HepG2 (cell line): ENCODE data around the gene ANKZF1. TPM values are rescaled to one million over a fixed set of nuclear protein-coding genes. Genes with fewer than 3 reads are reported as not detected.
A peak's percentile ranks its signal among the peaks of the same experiment; 100 is the strongest.

Source experiments
- ATAC-seq: fragments of 200-7000 bp; cut with Tn5 transposase; 3 replicates; pipeline ENCODE4 v1.9.1; 2020; ENCODE audit warnings: mild to moderate bottlenecking, moderate library complexity
- BruUV-seq: library from RNA; stranded (reverse); fragments of 400-500 nt; replicated peaks from 2 replicates; lab custom pipeline; 2021; lab: Mats Ljungman, UMichigan
- CTCF ChIA-PET: fragments of 300-600 bp; formaldehyde crosslinking; extraction: SDS; loops from one replicate; lab custom pipeline; 2021; ENCODE audit warnings: low total read pairs, inconsistent platforms, low intra/inter-chr PET ratio; lab: Yijun Ruan, JAX
- POLR2A ChIA-PET: fragments of 350-600 bp; sonication (Branson Sonifier 250); formaldehyde crosslinking; loops from one replicate; lab custom pipeline; 2020; ENCODE audit warnings: antibody characterized with exemption, inconsistent platforms; lab: Yijun Ruan, JAX
- DNase-seq: peaks from one replicate; pipeline ENCODE4 v3.0.0-alpha.2; 2015; ENCODE audit warnings: low spot score
- FAIRE-seq: peaks from 3 replicates; lab custom pipeline; 2011; peaks lifted over from hg19 to GRCh38; lab: Jason Lieb, UNC
- H2AFZ ChIP-seq: one replicate; pipeline ENCODE4 v1.6.1; 2011; ENCODE audit warnings: low read length, inconsistent platforms
- H3K27ac ChIP-seq: fragments of 300-600 bp; 3 replicates; pipeline ENCODE4 v1.8.0; 2011; ENCODE audit warnings: mixed run types, mild to moderate bottlenecking, mixed read lengths, low read length, inconsistent platforms; ENCODE audit not compliant: insufficient read depth; ENCODE audit errors: extremely low read length
- H3K27me3 ChIP-seq, 2 experiments: fragments of 200-600 bp in 1 of 2; 2 replicates in 1 of 2; 3 replicates in 1 of 2; pipeline versions ENCODE4 v1.6.0 to v1.8.0; 2011; ENCODE audit warnings: low read length in 2 of 2, mild to moderate bottlenecking in 2 of 2, moderate library complexity in 2 of 2, inconsistent platforms in 1 of 2; ENCODE audit not compliant: insufficient read depth in 2 of 2, control insufficient read depth in 1 of 2
- H3K36me3 ChIP-seq, 2 experiments: fragments of 200-600 bp in 1 of 2; replicated peaks in 1 of 2; 2 replicates in 1 of 2; 3 replicates in 1 of 2; pipeline versions ENCODE4 v1.5.1 to v1.8.0; 2011; ENCODE audit warnings: low read length in 2 of 2, inconsistent platforms in 1 of 2; ENCODE audit not compliant: insufficient read depth in 2 of 2, control insufficient read depth in 1 of 2
- H3K4me1 ChIP-seq: 2 replicates; pipeline ENCODE4 v1.5.1; 2012; ENCODE audit warnings: low read length, inconsistent platforms; ENCODE audit not compliant: insufficient read depth
- H3K4me2 ChIP-seq: 2 replicates; pipeline ENCODE4 v1.6.0; 2011; ENCODE audit warnings: low read depth, low read length, inconsistent platforms
- H3K4me3 ChIP-seq, 3 experiments: fragments of 200-600 bp in 1 of 3; sonication (generic), shearing (Covaris generic) in 1 of 3; replicated peaks in 1 of 3; 2 replicates each; pipeline ENCODE4 v1.5.1; 2011 to 2016; ENCODE audit warnings: low read length in 3 of 3, inconsistent platforms in 2 of 3, low read depth in 2 of 3, mild to moderate bottlenecking in 2 of 3, control low read depth in 1 of 3, mixed read lengths in 1 of 3; ENCODE audit not compliant: insufficient read depth in 1 of 3
- H3K79me2 ChIP-seq: one replicate; pipeline ENCODE4 v1.6.1; 2011; ENCODE audit warnings: low read length, inconsistent platforms; ENCODE audit not compliant: insufficient read depth
- H3K9ac ChIP-seq: 2 replicates; pipeline ENCODE4 v1.6.0; 2011; ENCODE audit warnings: mild to moderate bottlenecking, low read depth, low read length, inconsistent platforms; ENCODE audit not compliant: insufficient read depth
- H3K9me3 ChIP-seq: 2 replicates; pipeline ENCODE4 v1.5.1; 2012; ENCODE audit warnings: mild to moderate bottlenecking, low read length
- H4K20me1 ChIP-seq: 2 replicates; pipeline ENCODE4 v1.6.0; 2011; ENCODE audit warnings: inconsistent platforms, mild to moderate bottlenecking, low read length, moderate library complexity; ENCODE audit not compliant: insufficient read depth
- ATF7 ChIP-seq, 2 experiments: fragments of 450-650 bp in 1 of 2; sonication (generic) in 1 of 2; formaldehyde crosslinking in 1 of 2; IDR thresholded peaks; 2 replicates each; pipeline versions ENCODE4 v1.4.0 to v1.6.1; 2016 to 2020; ENCODE audit warnings: antibody characterized with exemption in 1 of 2, mild to moderate bottlenecking in 1 of 2, missing genetic modification reagents in 1 of 2
- ATF7-NPFF ChIP-seq: sonication (generic); formaldehyde crosslinking; IDR thresholded peaks from 2 replicates; pipeline ENCODE4 v1.8.1; 2023; ENCODE audit warnings: mild to moderate bottlenecking, low read depth, missing genetic modification reagents, moderate library complexity
- HDAC2 ChIP-seq: sonication (generic); formaldehyde crosslinking; IDR thresholded peaks from 2 replicates; pipeline ENCODE4 v1.4.0; 2020; ENCODE audit warnings: missing genetic modification reagents
- HNF4G ChIP-seq, 2 experiments: sonication (generic) in 1 of 2; formaldehyde crosslinking in 1 of 2; IDR thresholded peaks; 2 replicates each; pipeline versions ENCODE4 v1.4.0 to v1.6.1; 2011 to 2020; ENCODE audit warnings: borderline replicate concordance in 2 of 2, low read depth in 2 of 2, mild to moderate bottlenecking in 2 of 2, low read length in 1 of 2, missing genetic modification reagents in 1 of 2, moderate library complexity in 1 of 2
- HNRNPH1 ChIP-seq: fragments of 200-400 bp; formaldehyde crosslinking; optimal IDR thresholded peaks from 2 replicates; pipeline ENCODE3; 2017; ENCODE audit warnings: mild to moderate bottlenecking, low read depth, low read length
- KDM3A ChIP-seq: IDR thresholded peaks from 2 replicates; pipeline ENCODE4 v1.6.1; 2018; ENCODE audit warnings: low read depth, missing compliant biosample characterization
- KDM5B ChIP-seq: sonication (generic); formaldehyde crosslinking; IDR thresholded peaks from 2 replicates; pipeline ENCODE4 v1.4.0; 2020; ENCODE audit warnings: missing genetic modification reagents, mild to moderate bottlenecking, borderline replicate concordance
- NAIF1 ChIP-seq: sonication (generic); formaldehyde crosslinking; IDR thresholded peaks from 2 replicates; pipeline ENCODE4 v1.5.0; 2020; ENCODE audit warnings: mild to moderate bottlenecking, missing genetic modification reagents, borderline replicate concordance
- RNF2 ChIP-seq: fragments of 450-650 bp; conservative IDR thresholded peaks from 2 replicates; pipeline ENCODE4 v1.6.1; 2016; ENCODE audit warnings: low read depth
- ZBTB1 ChIP-seq: sonication (generic); formaldehyde crosslinking; IDR thresholded peaks from 2 replicates; pipeline ENCODE4 v1.4.0; 2020; ENCODE audit warnings: missing genetic modification reagents, borderline replicate concordance
- WGBS: methylation state at CpG from one replicate; pipeline ENCODE4 v1.1.6; 2017; ENCODE audit warnings: low lambda C conversion rate; 5-methylcytosine and 5-hydroxymethylcytosine counted together
- in situ Hi-C: cut with HindIII; loops from 2 replicates; pipeline ENCODE4 v1.10.0; 2017; ENCODE audit warnings: low pct_unique_long_range_greater_than_20kb; ENCODE audit not compliant: extremely low pct_ligation_motif_present
- intact Hi-C: fragments of 100-400 bp; cut with micrococcal nuclease; formaldehyde crosslinking; loops from one replicate; pipeline ENCODE4 v1.10.0; 2022; ENCODE audit not compliant: unreplicated experiment
- polyA plus RNA-seq, 8 experiments: library from polyadenylated mRNA; depleted of rRNA in 3 of 8; stranded (reverse) in 7 of 8; unstranded in 1 of 8; fragments of >200 nt; fragmentation: Illumina TruSeq in 4 of 8; extraction: Trizol in 4 of 8; gene quantifications; 2 replicates each; pipeline versions ENCODE4 v1.2.1 to v1.2.3, GENCODE V29; 2011 to 2016; ENCODE audit warnings: low read depth in 4 of 8, missing spikeins in 1 of 8, mixed read lengths in 1 of 8; ENCODE audit not compliant: insufficient read depth in 1 of 8
- total RNA-seq, 5 experiments: library from RNA; depleted of rRNA; stranded (reverse); fragments of >200 nt; fragmentation: Illumina TruSeq; extraction: Trizol; gene quantifications; 2 replicates each; pipeline ENCODE4 v1.2.3, GENCODE V29; 2016; ENCODE audit warnings: low read depth in 1 of 5
- TF ChIP-seq, protein P1 (sequence below): sonication (generic); formaldehyde crosslinking; IDR thresholded peaks from 2 replicates; pipeline ENCODE4 v1.4.0; 2020; ENCODE audit warnings: missing genetic modification reagents; ENCODE audit errors: not compliant biosample characterization
- TF ChIP-seq, protein P2 (sequence below): sonication (generic); formaldehyde crosslinking; IDR thresholded peaks from 2 replicates; pipeline ENCODE4 v1.4.0; 2020; ENCODE audit warnings: missing genetic modification reagents
- TF ChIP-seq, protein P3 (sequence below): IDR thresholded peaks from 2 replicates; pipeline ENCODE4 v1.6.1; 2016; ENCODE audit warnings: mild to moderate bottlenecking, missing biosample characterization, missing genetic modification reagents
- TF ChIP-seq, protein P4 (sequence below): fragments of 450-650 bp; IDR thresholded peaks from 2 replicates; pipeline ENCODE4 v1.6.1; 2017
- TF ChIP-seq, protein P5 (sequence below): IDR thresholded peaks from 2 replicates; pipeline ENCODE4 v1.6.1; 2016; ENCODE audit warnings: missing biosample characterization, missing genetic modification reagents, low read depth

Gene ANKZF1
- total and polyA plus RNA-seq, 2 of the 13 experiments (the other 11 are each of a cell fraction or from before 2014, with no cell fraction given), result 25.3 to 128 TPM

DNA sequence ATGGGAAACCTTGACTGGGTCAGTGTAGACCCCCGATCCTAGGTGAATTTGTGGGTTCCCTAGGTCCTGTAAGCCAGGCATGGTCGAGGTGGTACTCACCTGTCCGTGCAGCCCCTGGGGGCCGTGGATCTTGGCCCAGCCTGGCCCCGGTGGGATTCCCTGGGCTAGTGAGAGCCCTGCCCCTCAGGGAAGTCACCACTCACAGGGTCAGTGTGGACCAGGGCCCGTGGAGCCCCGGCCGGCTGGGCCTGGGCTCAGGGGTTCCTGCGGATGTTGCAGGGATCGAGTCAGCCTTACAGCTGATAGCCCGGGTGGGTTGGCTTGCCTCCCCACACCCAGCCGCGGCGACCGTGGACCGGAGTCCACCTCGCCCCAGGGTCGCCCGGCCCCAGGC, 698 bp upstream of the ANKZF1 start (continued):
- TF ChIP-seq, protein P1, sequence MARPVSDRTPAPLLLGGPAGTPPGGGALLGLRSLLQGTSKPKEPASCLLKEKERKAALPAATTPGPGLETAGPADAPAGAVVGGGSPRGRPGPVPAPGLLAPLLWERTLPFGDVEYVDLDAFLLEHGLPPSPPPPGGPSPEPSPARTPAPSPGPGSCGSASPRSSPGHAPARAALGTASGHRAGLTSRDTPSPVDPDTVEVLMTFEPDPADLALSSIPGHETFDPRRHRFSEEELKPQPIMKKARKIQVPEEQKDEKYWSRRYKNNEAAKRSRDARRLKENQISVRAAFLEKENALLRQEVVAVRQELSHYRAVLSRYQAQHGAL, result peak; percentile 6
- TF ChIP-seq ZBTB1 (CRISPR knock-in tag), result no peak
- TF ChIP-seq, protein P2, sequence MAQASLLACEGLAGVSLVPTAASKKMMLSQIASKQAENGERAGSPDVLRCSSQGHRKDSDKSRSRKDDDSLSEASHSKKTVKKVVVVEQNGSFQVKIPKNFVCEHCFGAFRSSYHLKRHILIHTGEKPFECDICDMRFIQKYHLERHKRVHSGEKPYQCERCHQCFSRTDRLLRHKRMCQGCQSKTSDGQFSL (CRISPR knock-in tag), result no peak
- TF ChIP-seq, protein P3, sequence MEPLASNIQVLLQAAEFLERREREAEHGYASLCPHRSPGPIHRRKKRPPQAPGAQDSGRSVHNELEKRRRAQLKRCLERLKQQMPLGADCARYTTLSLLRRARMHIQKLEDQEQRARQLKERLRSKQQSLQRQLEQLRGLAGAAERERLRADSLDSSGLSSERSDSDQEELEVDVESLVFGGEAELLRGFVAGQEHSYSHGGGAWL (CRISPR knock-in tag), result peak; percentile 9; the same call in 1 of the 2 replicates
- TF ChIP-seq KDM3A (CRISPR knock-in tag), result 0 out of 2 replicates have a peak, but pooled peaks have one; percentile 7
- TF ChIP-seq, all 625 proteins: peak for 45

DNA sequence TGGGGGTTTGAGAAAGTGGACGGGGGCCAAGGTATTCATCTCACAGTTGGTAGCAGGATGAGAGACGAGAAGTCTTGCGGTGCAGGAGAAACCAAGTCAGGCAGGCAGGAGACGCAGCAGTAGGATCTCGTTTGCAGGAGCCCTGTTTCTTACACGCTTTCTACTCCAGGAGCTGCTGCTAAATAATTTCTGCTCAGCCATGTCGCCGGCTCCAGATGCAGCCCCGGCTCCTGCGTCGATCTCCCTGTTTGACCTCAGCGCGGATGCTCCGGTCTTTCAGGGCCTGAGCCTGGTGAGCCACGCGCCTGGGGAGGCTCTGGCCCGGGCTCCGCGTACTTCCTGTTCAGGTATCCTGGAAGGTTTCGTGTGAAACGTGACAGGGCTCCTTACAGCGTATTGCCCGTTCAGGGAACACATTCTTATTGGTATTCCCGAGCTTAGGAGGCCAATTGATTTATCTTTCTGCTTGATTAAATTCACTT, 494 bp downstream of the ANKZF1 start:
- no peaks in the 10 kb centered on the region; a peak in 1 of 5 replicates for H3K27me3 ChIP-seq
- H4K20me1 ChIP-seq, result no peaks in the 10 kb centered on the region
- no peaks in the 10 kb centered on the region for H3K9me3 ChIP-seq
- ATAC-seq, result peak; percentile 55
- no peak overlapping the region for H2AFZ ChIP-seq
- DNase-seq, result peak; percentile 45
- H3K4me2 ChIP-seq, result peak overlapping the region; percentile 80
- peak overlapping the region; percentile 81 for H3K27ac ChIP-seq
- 2% methylated on average over 14 of the region's 24 CpGs for WGBS
- peak overlapping the region; percentile 91 for H3K9ac ChIP-seq
- intact Hi-C loops (no loop called here), in situ Hi-C loops (no loop called here)
- TSS peak; percentile 68 for BruUV-seq
- POLR2A ChIA-PET, result interaction anchor here (1.1 to 6.6 kb wide), 14 partner anchors 9 to 158 kb away, joined by 5 to 80 read pairs (median 12); partner anchors contain the start of genes ABCB6, CNPPD1, DNAJB2 and DNPEP
- peaks cover 39% of the 10 kb centered on the region for H3K4me1 ChIP-seq
- H3K79me2 ChIP-seq, result peaks cover 51% of the 10 kb centered on the region
- CTCF ChIA-PET, result interaction anchor here (1.2 to 2.3 kb wide), 2 partner anchors 64 to 69 kb away, joined by 3 to 15 read pairs; no protein-coding TSS in a partner anchor
- peaks cover 31 to 55% of the 10 kb centered on the region in 2 experiments for H3K36me3 ChIP-seq
- FAIRE-seq, result no peak
- H3K4me3 ChIP-seq, result peak overlapping the region; percentile 91 to 93 (median 93)
- TF ChIP-seq RNF2 (no peak), HNRNPH1 (no peak), HDAC2 (CRISPR knock-in tag) (no peak), ATF7 (IDR thresholded peaks at IDR 0.05) (no peak), ATF7 (CRISPR knock-in tag; IDR thresholded peaks at IDR 0.05) (no peak), HNF4G (IDR thresholded peaks at IDR 0.05; ENCODE audit: borderline replicate concordance, low read depth, low read length) (no peak), HNF4G (CRISPR knock-in tag; IDR thresholded peaks at IDR 0.05; ENCODE audit: borderline replicate concordance, low read depth) (no peak), KDM5B (CRISPR knock-in tag) (0 out of 2 replicates have a peak, but pooled peaks have one; percentile 4), NAIF1 (CRISPR knock-in tag) (no peak), ATF7-NPFF (0 out of 2 replicates have a peak, but pooled peaks have one; percentile 42)
- TF ChIP-seq, protein P4, sequence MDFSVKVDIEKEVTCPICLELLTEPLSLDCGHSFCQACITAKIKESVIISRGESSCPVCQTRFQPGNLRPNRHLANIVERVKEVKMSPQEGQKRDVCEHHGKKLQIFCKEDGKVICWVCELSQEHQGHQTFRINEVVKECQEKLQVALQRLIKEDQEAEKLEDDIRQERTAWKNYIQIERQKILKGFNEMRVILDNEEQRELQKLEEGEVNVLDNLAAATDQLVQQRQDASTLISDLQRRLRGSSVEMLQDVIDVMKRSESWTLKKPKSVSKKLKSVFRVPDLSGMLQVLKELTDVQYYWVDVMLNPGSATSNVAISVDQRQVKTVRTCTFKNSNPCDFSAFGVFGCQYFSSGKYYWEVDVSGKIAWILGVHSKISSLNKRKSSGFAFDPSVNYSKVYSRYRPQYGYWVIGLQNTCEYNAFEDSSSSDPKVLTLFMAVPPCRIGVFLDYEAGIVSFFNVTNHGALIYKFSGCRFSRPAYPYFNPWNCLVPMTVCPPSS, result no peak
- TF ChIP-seq, protein P5, sequence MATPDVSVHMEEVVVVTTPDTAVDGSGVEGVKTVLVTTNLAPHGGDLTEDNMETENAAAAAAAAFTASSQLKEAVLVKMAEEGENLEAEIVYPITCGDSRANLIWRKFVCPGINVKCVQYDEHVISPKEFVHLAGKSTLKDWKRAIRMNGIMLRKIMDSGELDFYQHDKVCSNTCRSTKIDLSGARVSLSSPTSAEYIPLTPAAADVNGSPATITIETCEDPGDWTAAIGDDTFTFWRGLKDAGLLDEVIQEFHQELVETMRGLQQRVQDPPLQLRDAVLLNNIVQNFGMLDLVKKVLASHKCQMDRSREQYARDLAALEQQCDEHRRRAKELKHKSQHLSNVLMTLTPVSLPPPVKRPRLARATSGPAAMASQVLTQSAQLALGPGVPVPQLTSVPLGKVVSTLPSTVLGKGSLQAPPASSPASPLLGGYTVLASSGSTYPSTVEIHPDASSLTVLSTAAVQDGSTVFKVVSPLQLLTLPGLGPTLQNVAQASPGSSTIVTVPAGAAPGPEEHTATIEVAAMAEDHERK (CRISPR knock-in tag), result no peak
